K562 (cell line): ENCODE data around the gene IMPDH2. TPM values are rescaled to one million over a fixed set of nuclear protein-coding genes. Genes with fewer than 3 reads are reported as not detected.

ENCODE experiments used
- ATAC-seq: fragments of 200-7000 bp; cut with Tn5 transposase; 3 replicates; pipeline ENCODE4 v1.9.1; 2020; ENCODE audit warnings: moderate library complexity
- BruUV-seq: library from RNA; stranded (reverse); fragments of 400-500 nt; replicated peaks from 2 replicates; lab custom pipeline; 2021; lab: Mats Ljungman, UMichigan
- CTCF ChIA-PET: fragments of 300-600 bp; formaldehyde crosslinking; extraction: SDS; loops from one replicate; lab custom pipeline; 2021; ENCODE audit warnings: low intra/inter-chr PET ratio; lab: Yijun Ruan, JAX
- POLR2A ChIA-PET: fragments of 300-600, 350-650 bp; sonication (Branson Sonifier 250); formaldehyde crosslinking; extraction: SDS; loops from one replicate; lab custom pipeline; 2021; ENCODE audit warnings: antibody characterized with exemption, inconsistent platforms; lab: Yijun Ruan, JAX
- DNase-seq, 4 experiments: peaks; one replicate each; pipeline versions ENCODE4 v3.0.0 to v3.0.0-alpha.2; 2011 to 2018; ENCODE audit warnings: low spot score in 3 of 4, mixed read lengths in 3 of 4; ENCODE audit errors: extremely low read depth in 1 of 4
- FAIRE-seq: peaks from 2 replicates; lab custom pipeline; 2011; peaks lifted over from hg19 to GRCh38; lab: Jason Lieb, UNC
- H2AFZ ChIP-seq: 2 replicates; pipeline ENCODE4 v1.6.0; 2011; ENCODE audit warnings: low read depth, low read length, control low read depth, inconsistent platforms
- H3K27ac ChIP-seq: fragments of 200-600 bp; 3 replicates; pipeline ENCODE4 v1.8.0; 2011; ENCODE audit warnings: low read depth, mild to moderate bottlenecking, control low read depth, inconsistent platforms, low read length, moderate library complexity, mixed read lengths; ENCODE audit errors: extremely low read depth
- H3K27me3 ChIP-seq, 2 experiments: fragments of 300-600 bp in 1 of 2; 2 replicates in 1 of 2; 3 replicates in 1 of 2; pipeline versions ENCODE4 v1.6.0 to v1.8.0; 2011; ENCODE audit warnings: inconsistent platforms in 2 of 2, low read length in 2 of 2, mild to moderate bottlenecking in 1 of 2, mixed read lengths in 1 of 2, moderate library complexity in 1 of 2; ENCODE audit not compliant: control insufficient read depth in 2 of 2, insufficient read depth in 2 of 2
- H3K36me3 ChIP-seq: fragments of 300-600 bp; 3 replicates; pipeline ENCODE4 v1.8.0; 2011; ENCODE audit warnings: mild to moderate bottlenecking, low read length, inconsistent platforms; ENCODE audit not compliant: control insufficient read depth, insufficient read depth
- H3K4me1 ChIP-seq, 2 experiments: fragments of 200-600 bp in 1 of 2; replicated peaks in 1 of 2; 2 replicates in 1 of 2; 3 replicates in 1 of 2; pipeline versions ENCODE4 v1.5.1 to v1.8.0; 2011; ENCODE audit warnings: inconsistent platforms in 2 of 2, low read length in 2 of 2, mild to moderate bottlenecking in 1 of 2, mixed read lengths in 1 of 2, moderate library complexity in 1 of 2; ENCODE audit not compliant: control insufficient read depth in 2 of 2, insufficient read depth in 2 of 2
- H3K4me2 ChIP-seq: 2 replicates; pipeline ENCODE4 v1.6.1; 2011; ENCODE audit warnings: low read length, control low read depth, inconsistent platforms, mixed read lengths; ENCODE audit not compliant: insufficient read depth
- H3K4me3 ChIP-seq: fragments of 200-600 bp; sonication (generic), shearing (Covaris generic); 2 replicates; pipeline ENCODE4 v1.5.1; 2016; ENCODE audit warnings: control low read depth, inconsistent platforms
- H3K79me2 ChIP-seq: fragments of 200-600 bp; 3 replicates; pipeline ENCODE4 v1.8.0; 2011; ENCODE audit warnings: low read length, inconsistent platforms; ENCODE audit not compliant: control insufficient read depth, insufficient read depth
- H3K9ac ChIP-seq, 2 experiments: 2 replicates each; pipeline versions ENCODE4 v1.6.0 to v1.6.1; 2011; ENCODE audit warnings: low read depth in 2 of 2, low read length in 2 of 2, control low read depth in 1 of 2, inconsistent platforms in 1 of 2, mild to moderate bottlenecking in 1 of 2, mixed read lengths in 1 of 2; ENCODE audit not compliant: insufficient read depth in 1 of 2
- H3K9me1 ChIP-seq: one replicate; pipeline ENCODE4 v1.6.0; 2011; ENCODE audit warnings: inconsistent platforms, mild to moderate bottlenecking, low read length, moderate library complexity; ENCODE audit not compliant: control insufficient read depth, insufficient read depth
- H3K9me3 ChIP-seq: replicated peaks from 2 replicates; pipeline ENCODE4 v1.5.1; 2011; ENCODE audit warnings: low read depth, low read length, inconsistent platforms; ENCODE audit not compliant: control insufficient read depth, insufficient read depth
- H4K20me1 ChIP-seq: replicated peaks from 2 replicates; pipeline ENCODE4 v1.6.1; 2011; ENCODE audit warnings: low read length, inconsistent platforms, mixed read lengths; ENCODE audit not compliant: control insufficient read depth, insufficient read depth
- CXXC5 ChIP-seq: fragments of 250-450 bp; sonication (Bioruptor Pico); IDR thresholded peaks from 2 replicates; pipeline ENCODE4 v1.8.0; 2022; ENCODE audit warnings: inconsistent platforms, mild to moderate bottlenecking, moderate library complexity
- E2F3 ChIP-seq: fragments of 250-450 bp; sonication (Bioruptor Pico); IDR thresholded peaks from 2 replicates; pipeline ENCODE4 v1.4.0; 2020; ENCODE audit warnings: mild to moderate bottlenecking
- GABPB2 ChIP-seq: fragments of 250-450 bp; sonication (Bioruptor Pico); conservative IDR thresholded peaks from 2 replicates; pipeline ENCODE4 v1.5.1; 2021; ENCODE audit warnings: mild to moderate bottlenecking
- LARP7 ChIP-seq: fragments of 450-650 bp; IDR thresholded peaks from 2 replicates; pipeline ENCODE4 v1.6.1; 2016
- MAZ ChIP-seq, 2 experiments: fragments of 450-650 bp in 1 of 2; sonication (generic) in 1 of 2; formaldehyde crosslinking; IDR thresholded peaks in 1 of 2; conservative IDR thresholded peaks in 1 of 2; 2 replicates each; pipeline versions ENCODE4 v1.4.0 to v1.5.0; 2020; ENCODE audit warnings: mild to moderate bottlenecking in 1 of 2, missing genetic modification reagents in 1 of 2
- NCOR1 ChIP-seq: fragments of 450-650 bp; IDR thresholded peaks from 2 replicates; pipeline ENCODE4 v1.6.1; 2016; ENCODE audit warnings: mild to moderate bottlenecking, moderate library complexity
- PPARD ChIP-seq: fragments of 250-450 bp; sonication (Bioruptor Pico); IDR thresholded peaks from 2 replicates; pipeline ENCODE4 v1.8.0; 2022; ENCODE audit warnings: inconsistent platforms, mild to moderate bottlenecking, moderate library complexity
- RBM15 ChIP-seq: fragments of 200-400 bp; formaldehyde crosslinking; IDR thresholded peaks from 2 replicates; pipeline ENCODE4 v1.6.1; 2018; ENCODE audit warnings: mild to moderate bottlenecking, low read length, moderate library complexity; ENCODE audit not compliant: insufficient read depth
- RBM22 ChIP-seq: fragments of 200-400 bp; formaldehyde crosslinking; IDR thresholded peaks from 2 replicates; pipeline ENCODE4 v1.6.1; 2018; ENCODE audit warnings: low read length, low read depth; ENCODE audit not compliant: poor library complexity, severe bottlenecking
- ZBTB2 ChIP-seq: fragments of 450-650 bp; IDR thresholded peaks from 2 replicates; pipeline ENCODE4 v1.6.1; 2016; ENCODE audit warnings: antibody characterized with exemption
- ZNF174 ChIP-seq: fragments of 250-450 bp; sonication (Bioruptor Pico); IDR thresholded peaks from 2 replicates; pipeline ENCODE4 v1.4.0; 2020; ENCODE audit warnings: mild to moderate bottlenecking
- ZNF175 ChIP-seq: fragments of 200-800 bp; sonication (Bioruptor generic); IDR thresholded peaks from 2 replicates; pipeline ENCODE4 v1.6.1; 2016; ENCODE audit warnings: low read depth, mild to moderate bottlenecking, missing genetic modification characterization, missing compliant biosample characterization
- ZNF507 ChIP-seq: conservative IDR thresholded peaks from 2 replicates; pipeline ENCODE4 v1.6.1; 2017; ENCODE audit warnings: missing genetic modification characterization, missing compliant biosample characterization
- ZNF583 ChIP-seq: fragments of 250-450 bp; sonication (Bioruptor Pico); IDR thresholded peaks from 2 replicates; pipeline ENCODE4 v1.4.0; 2020
- ZNF785 ChIP-seq: fragments of 250-450 bp; sonication (Bioruptor Pico); IDR thresholded peaks from 2 replicates; pipeline ENCODE4 v1.4.0; 2020; ENCODE audit warnings: mild to moderate bottlenecking
- WGBS: fragments of 100-300 bp; shearing (Covaris generic); methylation state at CpG from one replicate; pipeline ENCODE4 v1.1.6; 2016; ENCODE audit warnings: low coverage, mixed read lengths; ENCODE audit not compliant: insufficient coverage; ENCODE audit errors: missing lambda C conversion rate; 5-methylcytosine and 5-hydroxymethylcytosine counted together
- in situ Hi-C: fragments of 300-500 bp; cut with MboI; formaldehyde crosslinking; loops from 4 replicates; pipeline ENCODE4 v1.15.0; 2018; ENCODE audit warnings: inconsistent platforms, mixed read lengths
- intact Hi-C: fragments of 100-400 bp; cut with micrococcal nuclease; formaldehyde crosslinking; loops from 2 replicates; pipeline ENCODE4 v1.14.2; 2022
- polyA plus RNA-seq, 8 experiments: library from polyadenylated mRNA; depleted of rRNA in 4 of 8; stranded (reverse) in 5 of 8; unstranded in 3 of 8; fragments of >200 nt; fragmentation: Nextera tagmentation in 2 of 8; fragmentation: Illumina TruSeq in 1 of 8; extraction: Ambion mirVana in 2 of 8; extraction: Trizol in 1 of 8; gene quantifications; 2 replicates each; pipeline versions ENCODE4 v1.2.1 to v1.2.3, GENCODE V29; 2011 to 2014; ENCODE audit warnings: inconsistent platforms in 1 of 8, missing spikeins in 1 of 8
- total RNA-seq, 7 experiments: library from RNA; depleted of rRNA in 6 of 7; stranded (reverse); fragments of >200 nt in 6 of 7; fragmentation: Illumina TruSeq in 2 of 7; extraction: Trizol in 2 of 7; gene quantifications; 2 replicates each; pipeline versions ENCODE4 v1.2.1 to v1.2.3, GENCODE V29; 2011 to 2021; ENCODE audit warnings: low replicate concordance in 1 of 7
- TF ChIP-seq, protein P1 (sequence below): sonication (generic); formaldehyde crosslinking; IDR thresholded peaks from 2 replicates; pipeline ENCODE4 v1.8.0; 2023; ENCODE audit warnings: mild to moderate bottlenecking, missing genetic modification reagents

Gene IMPDH2
- total and polyA plus RNA-seq, 9 of the 15 experiments (the other 6 are each of a cell fraction or from before 2014, with no cell fraction given) = 318 to 507 (median 366) TPM

- in situ Hi-C loops = no loop called here
- ChIA-PET POLR2A (interaction anchor here (1.0 kb wide), 1 partner anchor 9 kb away, joined by 3 read pairs; no protein-coding TSS in a partner anchor), CTCF (no interaction called here)
Observed at GRCh38 chr3:49053543-49053942, 24.3 kb upstream of the IMPDH2 start.

GRCh38 chr3:49035281-49035680, 6.1 kb upstream of the IMPDH2 start:
- Histone ChIP-seq H3K9me1 (no peaks in the 10 kb centered on the region), H3K27ac (no peak overlapping the region), H2AFZ (no peak overlapping the region), H3K27me3 (no peaks in the 10 kb centered on the region), H3K79me2 (no peaks in the 10 kb centered on the region), H3K9ac (no peak overlapping the region), H4K20me1 (no peaks in the 10 kb centered on the region), H3K4me3 (no peak overlapping the region), H3K4me1 (peaks cover 2 to 3% of the 10 kb centered on the region in 2 experiments; a peak in 3 of 5 replicates), H3K36me3 (peaks cover 62% of the 10 kb centered on the region; the same call in 2 of the 3 replicates), H3K4me2 (no peak overlapping the region), H3K9me3 (no peaks in the 10 kb centered on the region)
- intact Hi-C loops (no loop called here), in situ Hi-C loops (no loop called here)
- ChIA-PET CTCF (no interaction called here), POLR2A (interaction anchor here (0.6 to 0.7 kb wide), 2 partner anchors 10 to 66 kb away, joined by 3 to 5 read pairs; no protein-coding TSS in a partner anchor)
- FAIRE-seq (no peak), ATAC-seq (no peak), DNase-seq (no peak)
- TF ChIP-seq ZNF175 (CRISPR knock-in tag) = no peak
- TF ChIP-seq ZBTB2 = no peak
- no peak for TF ChIP-seq ZNF583
- TF ChIP-seq ZNF507 = no peak
- TF ChIP-seq MAZ (CRISPR knock-in tag; conservative IDR thresholded peaks at IDR 0.05 in 1 of 2, IDR thresholded peaks at IDR 0.05 in 1 of 2) = no peak
- no peak for TF ChIP-seq ZNF785 (CRISPR knock-in tag)
- TF ChIP-seq RBM15 = no peak
- TF ChIP-seq, protein P1, sequence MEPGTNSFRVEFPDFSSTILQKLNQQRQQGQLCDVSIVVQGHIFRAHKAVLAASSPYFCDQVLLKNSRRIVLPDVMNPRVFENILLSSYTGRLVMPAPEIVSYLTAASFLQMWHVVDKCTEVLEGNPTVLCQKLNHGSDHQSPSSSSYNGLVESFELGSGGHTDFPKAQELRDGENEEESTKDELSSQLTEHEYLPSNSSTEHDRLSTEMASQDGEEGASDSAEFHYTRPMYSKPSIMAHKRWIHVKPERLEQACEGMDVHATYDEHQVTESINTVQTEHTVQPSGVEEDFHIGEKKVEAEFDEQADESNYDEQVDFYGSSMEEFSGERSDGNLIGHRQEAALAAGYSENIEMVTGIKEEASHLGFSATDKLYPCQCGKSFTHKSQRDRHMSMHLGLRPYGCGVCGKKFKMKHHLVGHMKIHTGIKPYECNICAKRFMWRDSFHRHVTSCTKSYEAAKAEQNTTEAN (CRISPR knock-in tag) = no peak
- TF ChIP-seq ZNF174 = no peak
- no peak for TF ChIP-seq CXXC5 (CRISPR knock-in tag)
- TF ChIP-seq RBM22 = no peak
- no peak for TF ChIP-seq LARP7
- no peak for TF ChIP-seq NCOR1
- TF ChIP-seq GABPB2 (CRISPR knock-in tag) = no peak
- BruUV-seq = no TSS peak
- 96% methylated on average over 3 of the region's 3 CpGs for WGBS

More at GRCh38 chr3:49053543-49053942, 24.3 kb upstream of the IMPDH2 start:
- H3K4me2 ChIP-seq = no peak overlapping the region
- H3K27me3 ChIP-seq = no peaks in the 10 kb centered on the region
- TSS peak; percentile 28 for BruUV-seq
- no peak overlapping the region for H3K27ac ChIP-seq
- H3K36me3 ChIP-seq = peaks cover 68% of the 10 kb centered on the region; the same call in 2 of the 3 replicates
- H3K9ac ChIP-seq = no peak overlapping the region
- intact Hi-C loops = no loop called here
- H2AFZ ChIP-seq = no peak overlapping the region
- peaks cover 2% of the 10 kb centered on the region; the same call in 2 of the 3 replicates for H3K79me2 ChIP-seq
- H3K4me1 ChIP-seq = no peaks in the 10 kb centered on the region; a peak in 1 of 5 replicates
- ATAC-seq (no peak), FAIRE-seq (no peak), DNase-seq (no peak)
- H3K4me3 ChIP-seq = no peak overlapping the region
- H3K9me3 ChIP-seq = no peaks in the 10 kb centered on the region
- WGBS = no CpG with 5 or more reads among the region's 1 CpG
- no peaks in the 10 kb centered on the region for H4K20me1 ChIP-seq
- no peak for TF ChIP-seq E2F3 (CRISPR knock-in tag)
- TF ChIP-seq PPARD (CRISPR knock-in tag) = no peak
- H3K9me1 ChIP-seq = peaks cover 3% of the 10 kb centered on the region
